ENCODE measurements around the gene DGKA. TPM values are rescaled to one million over a fixed set of nuclear protein-coding genes. Genes with fewer than 3 reads are reported as not detected.

Gene DGKA
- total and polyA plus RNA-seq, 3 donors from 2014 or later: 28.9 to 40.4 (median 40.3) TPM

DNA sequence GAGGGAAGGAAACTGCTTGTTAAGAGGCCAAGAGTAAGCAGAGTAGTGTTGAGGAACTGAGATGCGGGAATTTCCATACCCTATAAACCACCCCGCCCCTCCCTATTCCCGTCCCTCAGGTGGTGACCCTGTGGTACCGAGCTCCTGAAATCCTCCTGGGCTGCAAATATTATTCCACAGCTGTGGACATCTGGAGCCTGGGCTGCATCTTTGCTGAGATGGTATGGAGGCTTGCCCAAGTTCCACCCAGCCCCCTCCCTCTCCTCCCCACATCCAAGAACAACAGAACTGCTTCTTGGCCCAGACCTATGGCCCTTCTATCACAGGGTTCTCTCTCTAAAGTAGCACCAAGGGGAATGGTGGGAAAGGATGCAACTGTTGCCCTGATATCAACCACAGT lies 38.4 kb downstream of the DGKA start:
- Histone ChIP-seq H3K4me3 (no peak overlapping the region), H3K27me3 (no peaks in the 10 kb centered on the region), H3K9me3 (no peaks in the 10 kb centered on the region), H3K4me1 (peaks cover 29% of the 10 kb centered on the region), H3K27ac (no peak overlapping the region), H3K36me3 (ENCODE audit: low read depth, missing control alignments) (no peaks in the 10 kb centered on the region)
- no peak for TF ChIP-seq POLR2A (IDR thresholded peaks at IDR 0.05)
- 53 to 90% methylated on average over 4 of the region's 4 CpGs for WGBS, 2 donors
- intact Hi-C loops (cut with DNase I; ENCODE audit: low total_unique reads): no loop called here
- peak; percentile 54 for DNase-seq

DNA sequence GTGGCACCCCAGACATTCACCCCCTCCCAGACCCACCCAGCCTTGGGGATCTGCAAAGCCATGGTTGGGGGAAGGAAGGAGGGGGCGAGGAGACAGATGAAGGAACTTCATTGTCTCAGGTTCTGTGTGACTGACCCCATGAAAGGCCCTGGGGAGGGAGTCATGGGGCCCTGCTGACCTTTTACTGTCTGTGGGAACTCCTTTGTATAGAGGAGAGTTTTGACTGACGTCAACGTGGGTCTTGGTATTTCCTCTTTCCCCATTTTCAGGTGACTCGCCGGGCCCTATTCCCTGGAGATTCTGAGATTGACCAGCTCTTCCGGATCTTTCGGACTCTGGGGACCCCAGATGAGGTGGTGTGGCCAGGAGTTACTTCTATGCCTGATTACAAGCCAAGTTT lies 39.8 kb downstream of the DGKA start:
- WGBS, 2 donors: 90 to 93% methylated on average over 7 of the region's 7 CpGs
- no peak for TF ChIP-seq POLR2A (IDR thresholded peaks at IDR 0.05)
- TF ChIP-seq, protein P1, sequence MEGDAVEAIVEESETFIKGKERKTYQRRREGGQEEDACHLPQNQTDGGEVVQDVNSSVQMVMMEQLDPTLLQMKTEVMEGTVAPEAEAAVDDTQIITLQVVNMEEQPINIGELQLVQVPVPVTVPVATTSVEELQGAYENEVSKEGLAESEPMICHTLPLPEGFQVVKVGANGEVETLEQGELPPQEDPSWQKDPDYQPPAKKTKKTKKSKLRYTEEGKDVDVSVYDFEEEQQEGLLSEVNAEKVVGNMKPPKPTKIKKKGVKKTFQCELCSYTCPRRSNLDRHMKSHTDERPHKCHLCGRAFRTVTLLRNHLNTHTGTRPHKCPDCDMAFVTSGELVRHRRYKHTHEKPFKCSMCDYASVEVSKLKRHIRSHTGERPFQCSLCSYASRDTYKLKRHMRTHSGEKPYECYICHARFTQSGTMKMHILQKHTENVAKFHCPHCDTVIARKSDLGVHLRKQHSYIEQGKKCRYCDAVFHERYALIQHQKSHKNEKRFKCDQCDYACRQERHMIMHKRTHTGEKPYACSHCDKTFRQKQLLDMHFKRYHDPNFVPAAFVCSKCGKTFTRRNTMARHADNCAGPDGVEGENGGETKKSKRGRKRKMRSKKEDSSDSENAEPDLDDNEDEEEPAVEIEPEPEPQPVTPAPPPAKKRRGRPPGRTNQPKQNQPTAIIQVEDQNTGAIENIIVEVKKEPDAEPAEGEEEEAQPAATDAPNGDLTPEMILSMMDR (IDR thresholded peaks at IDR 0.05): no peak
- H3K4me3 ChIP-seq: no peak overlapping the region
- intact Hi-C loops (cut with DNase I; ENCODE audit: low total_unique reads): no loop called here
- no peaks in the 10 kb centered on the region for H3K27me3 ChIP-seq
- peaks cover 27% of the 10 kb centered on the region for H3K4me1 ChIP-seq
- no peaks in the 10 kb centered on the region for H3K36me3 ChIP-seq (ENCODE audit: low read depth, missing control alignments)
- no peak for DNase-seq
- no peak overlapping the region for H3K27ac ChIP-seq
- H3K9me3 ChIP-seq: no peaks in the 10 kb centered on the region

DNA sequence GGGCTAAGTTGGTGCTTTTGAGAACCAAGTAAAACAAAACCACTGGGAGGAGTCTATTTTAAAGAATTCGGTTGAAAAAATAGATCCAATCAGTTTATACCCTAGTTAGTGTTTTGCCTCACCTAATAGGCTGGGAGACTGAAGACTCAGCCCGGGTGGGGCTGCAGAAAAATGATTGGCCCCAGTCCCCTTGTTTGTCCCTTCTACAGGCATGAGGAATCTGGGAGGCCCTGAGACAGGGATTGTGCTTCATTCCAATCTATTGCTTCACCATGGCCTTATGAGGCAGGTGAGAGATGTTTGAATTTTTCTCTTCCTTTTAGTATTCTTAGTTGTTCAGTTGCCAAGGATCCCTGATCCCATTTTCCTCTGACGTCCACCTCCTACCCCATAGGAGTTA lies 41.1 kb downstream of the DGKA start:
- H3K27me3 ChIP-seq: no peaks in the 10 kb centered on the region
- intact Hi-C loops (cut with DNase I; ENCODE audit: low total_unique reads): no loop called here
- H3K36me3 ChIP-seq (ENCODE audit: low read depth, missing control alignments): no peaks in the 10 kb centered on the region
- peaks cover 26% of the 10 kb centered on the region for H3K4me1 ChIP-seq
- DNase-seq: no peak
- no peak for TF ChIP-seq POLR2A (IDR thresholded peaks at IDR 0.05)
- TF ChIP-seq, protein P1 (IDR thresholded peaks at IDR 0.05): no peak
- no peak overlapping the region for H3K27ac ChIP-seq
- no peak overlapping the region for H3K4me3 ChIP-seq
- WGBS, 2 donors: 62 to 63% methylated on average over 3 of the region's 3 CpGs
- no peaks in the 10 kb centered on the region for H3K9me3 ChIP-seq

DNA sequence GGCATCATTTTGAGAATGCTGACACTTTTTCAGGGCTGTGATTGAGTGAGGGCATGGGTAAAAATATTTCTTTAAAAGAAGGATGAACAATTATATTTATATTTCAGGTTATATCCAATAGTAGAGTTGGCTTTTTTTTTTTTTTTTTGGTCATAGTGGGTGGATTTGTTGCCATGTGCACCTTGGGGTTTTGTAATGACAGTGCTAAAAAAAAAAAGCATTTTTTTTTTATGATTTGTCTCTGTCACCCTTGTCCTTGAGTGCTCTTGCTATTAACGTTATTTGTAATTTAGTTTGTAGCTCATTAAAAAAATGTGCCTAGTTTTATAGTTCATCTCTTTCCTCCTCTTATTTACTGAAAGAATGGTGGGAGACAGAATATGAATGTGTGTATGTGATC lies 41.5 kb downstream of the DGKA start:
- intact Hi-C loops (cut with DNase I; ENCODE audit: low total_unique reads): no loop called here
- no peaks in the 10 kb centered on the region for H3K36me3 ChIP-seq (ENCODE audit: low read depth, missing control alignments)
- H3K4me3 ChIP-seq: no peak overlapping the region
- no peak for DNase-seq
- H3K27ac ChIP-seq: peak overlapping the region; percentile 71 to 93
- TF ChIP-seq POLR2A (IDR thresholded peaks at IDR 0.05): no peak
- TF ChIP-seq, protein P1 (IDR thresholded peaks at IDR 0.05): no peak
- 23 to 30% methylated on average over 1 of the region's 1 CpG for WGBS, 2 donors
- H3K4me1 ChIP-seq: peaks cover 26% of the 10 kb centered on the region
- H3K9me3 ChIP-seq: no peaks in the 10 kb centered on the region
- no peaks in the 10 kb centered on the region for H3K27me3 ChIP-seq

DNA sequence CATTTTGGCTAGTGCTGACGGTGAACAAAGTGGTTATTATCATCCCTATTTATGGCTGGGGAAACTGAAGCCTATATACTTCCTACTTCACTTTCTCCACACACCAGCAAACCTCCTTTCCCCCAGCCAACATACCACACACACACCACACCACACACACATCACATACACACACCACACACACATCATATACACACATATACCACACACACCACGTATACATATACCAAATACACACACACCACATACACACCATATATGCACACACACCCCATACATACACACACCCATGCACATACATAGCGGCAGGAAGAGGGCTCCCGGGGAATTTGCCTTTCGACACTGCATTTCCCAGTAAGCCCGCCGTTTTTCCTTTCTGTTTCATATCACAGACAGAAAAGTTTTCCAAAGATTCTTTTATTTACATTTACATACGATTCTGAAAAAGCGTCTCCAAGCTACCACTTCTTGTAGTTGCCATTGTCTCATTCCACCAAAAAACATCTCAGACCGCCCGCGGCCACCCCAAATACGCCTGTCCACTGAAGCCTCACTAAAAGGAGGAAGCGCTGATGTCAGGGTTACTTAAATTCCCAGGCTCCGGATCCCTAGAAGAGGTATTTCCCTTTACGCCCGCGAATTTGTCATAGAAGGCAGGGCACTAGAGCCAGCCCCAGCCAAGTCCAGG lies 42.1 kb downstream of the DGKA start:
- no peaks in the 10 kb centered on the region for H3K27me3 ChIP-seq
- no peak for TF ChIP-seq POLR2A (IDR thresholded peaks at IDR 0.05)
- TF ChIP-seq, protein P1 (IDR thresholded peaks at IDR 0.05): no peak
- no peaks in the 10 kb centered on the region for H3K36me3 ChIP-seq (ENCODE audit: low read depth, missing control alignments)
- 1% methylated on average over 18 of the region's 18 CpGs for WGBS, 2 donors
- DNase-seq: no peak
- H3K27ac ChIP-seq: peak overlapping the region; percentile 71 to 93
- H3K4me3 ChIP-seq: peak overlapping the region; percentile 59 to 100
- no peaks in the 10 kb centered on the region for H3K9me3 ChIP-seq
- intact Hi-C loops (cut with DNase I; ENCODE audit: low total_unique reads): no loop called here
- peaks cover 29% of the 10 kb centered on the region for H3K4me1 ChIP-seq
